ENCODE data around the gene PATL2.
"Not testable (repeated sequence)": the region's sequence is repeated elsewhere in the genome, so short reads cannot be mapped to it uniquely, and the experiment has no call there.

The PATL2 gene

DNA sequence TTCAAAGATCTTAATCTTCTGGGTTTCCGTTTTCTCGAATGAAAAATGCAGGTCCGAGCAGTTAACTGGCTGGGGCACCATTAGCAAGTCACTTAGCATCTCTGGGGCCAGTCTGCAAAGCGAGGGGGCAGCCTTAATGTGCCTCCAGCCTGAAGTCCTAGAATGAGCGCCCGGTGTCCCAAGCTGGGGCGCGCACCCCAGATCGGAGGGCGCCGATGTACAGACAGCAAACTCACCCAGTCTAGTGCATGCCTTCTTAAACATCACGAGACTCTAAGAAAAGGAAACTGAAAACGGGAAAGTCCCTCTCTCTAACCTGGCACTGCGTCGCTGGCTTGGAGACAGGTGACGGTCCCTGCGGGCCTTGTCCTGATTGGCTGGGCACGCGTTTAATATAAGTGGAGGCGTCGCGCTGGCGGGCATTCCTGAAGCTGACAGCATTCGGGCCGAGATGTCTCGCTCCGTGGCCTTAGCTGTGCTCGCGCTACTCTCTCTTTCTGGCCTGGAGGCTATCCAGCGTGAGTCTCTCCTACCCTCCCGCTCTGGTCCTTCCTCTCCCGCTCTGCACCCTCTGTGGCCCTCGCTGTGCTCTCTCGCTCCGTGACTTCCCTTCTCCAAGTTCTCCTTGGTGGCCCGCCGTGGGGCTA lies at the start of gene PATL2, which contains the start of gene B2M:
Gene PATL2, minus strand, starts transcription at position 228 of the 647 bp plus-strand sequence. CDS start 34,833 bp downstream, outside the sequence.
Gene B2M, plus strand, starts transcription at position 422 of the 647 bp plus-strand sequence. Its CDS starts 30 bp downstream, at position 452.
- H3K9me3 ChIP-seq (ENCODE audit: severe bottlenecking) = no peaks in the 10 kb centered on the region
- H3K4me3 ChIP-seq (ENCODE audit: low read depth, low read length) = peak within 1 kb of the TSS; percentile 51

DNA sequence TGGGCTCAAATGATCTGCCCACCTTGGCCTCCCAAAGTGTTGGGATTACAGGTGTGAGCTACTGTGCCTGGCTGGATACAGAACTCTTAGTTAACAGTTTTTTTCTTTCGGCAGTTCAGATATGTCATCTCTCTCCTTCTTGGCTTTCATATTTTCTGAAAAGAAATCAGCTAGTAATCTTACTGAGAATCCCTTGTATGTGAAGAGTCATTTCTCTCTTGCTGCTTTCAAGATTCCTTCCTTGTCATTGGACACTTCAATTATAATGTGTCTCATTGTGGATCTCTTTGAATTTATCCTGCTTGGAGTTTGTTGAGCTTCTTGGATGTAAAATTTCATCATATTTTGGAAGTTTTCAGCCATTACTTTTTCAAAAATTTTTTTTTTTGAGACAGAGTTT lies 42.2 kb upstream of the PATL2 start:
- TF ChIP-seq CTCF (IDR thresholded peaks at IDR 0.05; ENCODE audit: low read depth, low read length) = no peak
- Histone ChIP-seq H3K27me3 (ENCODE audit: insufficient read depth, low read depth, severe bottlenecking) (no peaks in the 10 kb centered on the region), H3K9me3 (ENCODE audit: severe bottlenecking) (no peaks in the 10 kb centered on the region), H3K27ac (no peak overlapping the region), H3K36me3 (no peaks in the 10 kb centered on the region), H3K4me3 (ENCODE audit: low read depth, low read length) (no peak overlapping the region)
- no peak for DNase-seq

More for the DNA sequence above, at the start of gene PATL2, which contains the start of gene B2M:
- Histone ChIP-seq H3K27ac (peak within 1 kb of the TSS; percentile 71), H3K27me3 (ENCODE audit: insufficient read depth, low read depth, severe bottlenecking) (no peaks in the 10 kb centered on the region), H3K36me3 (peaks cover 9% of the 10 kb centered on the region)
- DNase-seq = peak; percentile 94
- no peak for TF ChIP-seq CTCF (IDR thresholded peaks at IDR 0.05; ENCODE audit: low read depth, low read length)

- H3K27me3 ChIP-seq (ENCODE audit: insufficient read depth, low read depth, severe bottlenecking); H3K27ac ChIP-seq; H3K36me3 ChIP-seq; H3K4me3 ChIP-seq (ENCODE audit: low read depth, low read length); DNase-seq; H3K9me3 ChIP-seq (ENCODE audit: severe bottlenecking): not testable (repeated sequence)
Observed at GRCh38 chr15:44743454-44743853, 32.3 kb upstream of the PATL2 start.

- not testable (repeated sequence) for H3K27me3 ChIP-seq (ENCODE audit: insufficient read depth, low read depth, severe bottlenecking); H3K27ac ChIP-seq; H3K4me3 ChIP-seq (ENCODE audit: low read depth, low read length); H3K36me3 ChIP-seq; H3K9me3 ChIP-seq (ENCODE audit: severe bottlenecking); DNase-seq
Observed at GRCh38 chr15:44739222-44739847, 28.2 kb upstream of the PATL2 start.

- Histone ChIP-seq H3K27ac (no peak overlapping the region), H3K36me3 (no peaks in the 10 kb centered on the region), H3K27me3 (ENCODE audit: insufficient read depth, low read depth, severe bottlenecking) (no peaks in the 10 kb centered on the region), H3K9me3 (ENCODE audit: severe bottlenecking) (peaks cover 3% of the 10 kb centered on the region), H3K4me3 (ENCODE audit: low read depth, low read length) (no peak overlapping the region)
- 0 out of 2 replicates have a peak, but pooled peaks have one; percentile 31 for TF ChIP-seq CTCF (IDR thresholded peaks at IDR 0.05; ENCODE audit: low read depth, low read length)
- DNase-seq = no peak
Observed at GRCh38 chr15:44738340-44738984, 27.3 kb upstream of the PATL2 start.

DNA sequence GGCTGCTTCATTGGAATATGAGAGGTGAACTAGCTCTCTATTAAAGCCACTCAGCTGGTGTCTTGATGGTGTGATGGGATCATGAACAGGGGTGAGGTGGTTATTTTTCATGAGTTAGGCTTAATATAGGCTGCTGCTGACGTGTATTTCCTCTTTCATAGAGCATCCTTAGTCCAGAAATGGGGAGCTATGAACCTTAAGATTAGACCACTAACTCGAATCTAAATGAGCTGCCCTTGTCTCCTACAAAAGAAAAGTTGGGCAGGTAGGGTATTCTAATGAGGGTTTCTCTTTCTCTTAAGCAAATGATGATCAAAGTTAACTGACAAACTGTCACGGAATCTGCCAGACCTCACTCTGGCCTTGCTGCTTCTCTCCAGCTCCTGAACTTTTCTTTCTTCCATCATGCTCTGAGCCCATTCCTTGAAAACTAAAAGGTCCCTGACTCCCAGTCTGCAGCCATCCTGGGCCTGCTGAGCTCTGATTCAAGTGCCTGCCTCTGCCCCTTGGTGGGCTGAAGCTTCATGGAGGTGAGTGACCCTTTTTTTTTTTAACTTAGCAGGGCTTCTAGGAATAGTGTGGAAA lies 25.1 kb upstream of the PATL2 start, which contains the start of gene TRIM69:
Gene TRIM69, plus strand, starts transcription at position 348 of the 585 bp plus-strand sequence. Its CDS starts 177 bp downstream, at position 525.
- no peak for TF ChIP-seq CTCF (IDR thresholded peaks at IDR 0.05; ENCODE audit: low read depth, low read length)
- H3K4me3 ChIP-seq (ENCODE audit: low read depth, low read length) = no peak within 1 kb of the TSS
- H3K27ac ChIP-seq = no peak within 1 kb of the TSS
- no peak for DNase-seq
- H3K27me3 ChIP-seq (ENCODE audit: insufficient read depth, low read depth, severe bottlenecking) = no peaks in the 10 kb centered on the region
- H3K9me3 ChIP-seq (ENCODE audit: severe bottlenecking) = no peaks in the 10 kb centered on the region
- H3K36me3 ChIP-seq = no peaks in the 10 kb centered on the region
